IMR-90 (cell line): Measurements from ENCODE around the gene PRIMA1.

Experiments
- BHLHE40 ChIP-seq: fragments of 150-350 bp; IDR thresholded peaks from 2 replicates; pipeline ENCODE4 v1.6.1; 2016; ENCODE audit warnings: mild to moderate bottlenecking, low read depth, low read length
- CEBPB ChIP-seq: IDR thresholded peaks from 2 replicates; pipeline ENCODE4 v1.6.1; 2012; ENCODE audit warnings: low read depth, low read length, improper control_type of control experiment
- CHD1 ChIP-seq: IDR thresholded peaks from 2 replicates; pipeline ENCODE4 v1.6.1; 2012; ENCODE audit warnings: low read depth, low read length, improper control_type of control experiment
- CTCF ChIP-seq: conservative IDR thresholded peaks from 2 replicates; pipeline ENCODE4 v1.5.1; 2012; ENCODE audit warnings: mild to moderate bottlenecking, low read depth, low read length, improper control_type of control experiment
- FOS ChIP-seq: fragments of 150-350 bp; IDR thresholded peaks from 2 replicates; pipeline ENCODE4 v1.6.1; 2016; ENCODE audit warnings: low read depth, low read length
- MAFK ChIP-seq: IDR thresholded peaks from 2 replicates; pipeline ENCODE4 v1.6.1; 2012; ENCODE audit warnings: low read depth, low read length, improper control_type of control experiment
- MAZ ChIP-seq: IDR thresholded peaks from 2 replicates; pipeline ENCODE4 v1.6.1; 2012; ENCODE audit warnings: low read depth, mild to moderate bottlenecking, low read length, improper control_type of control experiment, moderate library complexity, borderline replicate concordance
- MXI1 ChIP-seq: IDR thresholded peaks from 2 replicates; pipeline ENCODE4 v1.6.1; 2012; ENCODE audit warnings: low read depth, mild to moderate bottlenecking, low read length, moderate library complexity, borderline replicate concordance
- POLR2A ChIP-seq: IDR thresholded peaks from 2 replicates; pipeline ENCODE4 v1.6.1; 2012; ENCODE audit warnings: mild to moderate bottlenecking, low read depth, low read length
- RAD21 ChIP-seq: IDR thresholded peaks from 2 replicates; pipeline ENCODE4 v1.6.1; 2012; ENCODE audit warnings: low read length, improper control_type of control experiment
- RCOR1 ChIP-seq: IDR thresholded peaks from 2 replicates; pipeline ENCODE4 v1.6.1; 2012; ENCODE audit warnings: mild to moderate bottlenecking, low read length, improper control_type of control experiment; ENCODE audit not compliant: insufficient replicate concordance
- RFX5 ChIP-seq: IDR thresholded peaks from 2 replicates; pipeline ENCODE4 v1.8.0; 2012; ENCODE audit warnings: low read depth, mild to moderate bottlenecking, low read length, moderate library complexity
- USF2 ChIP-seq: fragments of 150-350 bp; IDR thresholded peaks from 2 replicates; pipeline ENCODE4 v1.6.1; 2017; ENCODE audit warnings: mild to moderate bottlenecking, antibody characterized with exemption, low read length, low read depth
- TF ChIP-seq, protein P1 (sequence below): fragments of 150-350 bp; IDR thresholded peaks from 2 replicates; pipeline ENCODE4 v1.6.1; 2016; ENCODE audit warnings: low read depth, mild to moderate bottlenecking, low read length, moderate library complexity, borderline replicate concordance

- TF ChIP-seq BHLHE40 (no peak), CHD1 (no peak), POLR2A (no peak), CTCF (no peak), RFX5 (no peak), FOS (no peak), MAZ (no peak), RCOR1 (no peak), MAFK (no peak), MXI1 (no peak), RAD21 (no peak), CEBPB (no peak), USF2 (no peak; the same call in 1 of the 2 replicates)
- TF ChIP-seq, protein P1, sequence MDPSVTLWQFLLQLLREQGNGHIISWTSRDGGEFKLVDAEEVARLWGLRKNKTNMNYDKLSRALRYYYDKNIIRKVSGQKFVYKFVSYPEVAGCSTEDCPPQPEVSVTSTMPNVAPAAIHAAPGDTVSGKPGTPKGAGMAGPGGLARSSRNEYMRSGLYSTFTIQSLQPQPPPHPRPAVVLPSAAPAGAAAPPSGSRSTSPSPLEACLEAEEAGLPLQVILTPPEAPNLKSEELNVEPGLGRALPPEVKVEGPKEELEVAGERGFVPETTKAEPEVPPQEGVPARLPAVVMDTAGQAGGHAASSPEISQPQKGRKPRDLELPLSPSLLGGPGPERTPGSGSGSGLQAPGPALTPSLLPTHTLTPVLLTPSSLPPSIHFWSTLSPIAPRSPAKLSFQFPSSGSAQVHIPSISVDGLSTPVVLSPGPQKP: no peak
Observed at GRCh38 chr14:93701562-93701961, 86.7 kb downstream of the PRIMA1 start.
